ENCODE measurements around the gene HACD3.

The HACD3 gene

GRCh38 chr15:65516997-65517865 is 13.0 kb upstream of the HACD3 start, which contains the start of gene DPP8:
Gene DPP8, minus strand, starts transcription at chr15:65517689. Its CDS starts 5,136 bp downstream, at chr15:65512553.
- DNase-seq (ENCODE audit: extremely low read depth, low read depth) = peak; percentile 80
- peak; percentile 95 for TF ChIP-seq CTCF (IDR thresholded peaks at IDR 0.05; ENCODE audit: low read depth, low read length, missing control alignments)
- peak within 1 kb of the TSS; percentile 99 for H3K4me3 ChIP-seq (replicated peaks; ENCODE audit: low read depth, low read length)

- TF ChIP-seq CTCF (IDR thresholded peaks at IDR 0.05; ENCODE audit: low read depth, low read length, missing control alignments) = no peak
- peak overlapping the region; percentile 99 for H3K4me3 ChIP-seq (replicated peaks; ENCODE audit: low read depth, low read length)
- no peak for DNase-seq (ENCODE audit: extremely low read depth, low read depth)
Measured at GRCh38 chr15:65517866-65518207, 12.4 kb upstream of the HACD3 start.

GRCh38 chr15:65518633-65519285 is 11.5 kb upstream of the HACD3 start:
- no peak for DNase-seq (ENCODE audit: extremely low read depth, low read depth)
- no peak for TF ChIP-seq CTCF (IDR thresholded peaks at IDR 0.05; ENCODE audit: low read depth, low read length, missing control alignments)
- no peak overlapping the region for H3K4me3 ChIP-seq (replicated peaks; ENCODE audit: low read depth, low read length)

- no peak for TF ChIP-seq CTCF (IDR thresholded peaks at IDR 0.05; ENCODE audit: low read depth, low read length, missing control alignments)
- DNase-seq (ENCODE audit: extremely low read depth, low read depth) = no peak
- H3K4me3 ChIP-seq (replicated peaks; ENCODE audit: low read depth, low read length) = no peak overlapping the region
Measured at GRCh38 chr15:65521350-65521749, 8.9 kb upstream of the HACD3 start.

GRCh38 chr15:65524226-65524625 is 6.0 kb upstream of the HACD3 start:
- TF ChIP-seq CTCF (IDR thresholded peaks at IDR 0.05; ENCODE audit: low read depth, low read length, missing control alignments) = no peak
- no peak for DNase-seq (ENCODE audit: extremely low read depth, low read depth)
- H3K4me3 ChIP-seq (replicated peaks; ENCODE audit: low read depth, low read length) = no peak overlapping the region

- DNase-seq (ENCODE audit: extremely low read depth, low read depth) = no peak
- H3K4me3 ChIP-seq (replicated peaks; ENCODE audit: low read depth, low read length) = no peak overlapping the region
- no peak for TF ChIP-seq CTCF (IDR thresholded peaks at IDR 0.05; ENCODE audit: low read depth, low read length, missing control alignments)
Measured at GRCh38 chr15:65525622-65526021, 4.6 kb upstream of the HACD3 start.
